ENCODE data around the gene LDHB. TPM values are rescaled to one million over a fixed set of nuclear protein-coding genes. Genes with fewer than 3 reads are reported as not detected.

The LDHB gene
- total RNA-seq (2022; extraction: Qiagen RNA extraction), result 1,524 to 1,708 TPM (median 1,593 TPM) in 5 replicates

DNA sequence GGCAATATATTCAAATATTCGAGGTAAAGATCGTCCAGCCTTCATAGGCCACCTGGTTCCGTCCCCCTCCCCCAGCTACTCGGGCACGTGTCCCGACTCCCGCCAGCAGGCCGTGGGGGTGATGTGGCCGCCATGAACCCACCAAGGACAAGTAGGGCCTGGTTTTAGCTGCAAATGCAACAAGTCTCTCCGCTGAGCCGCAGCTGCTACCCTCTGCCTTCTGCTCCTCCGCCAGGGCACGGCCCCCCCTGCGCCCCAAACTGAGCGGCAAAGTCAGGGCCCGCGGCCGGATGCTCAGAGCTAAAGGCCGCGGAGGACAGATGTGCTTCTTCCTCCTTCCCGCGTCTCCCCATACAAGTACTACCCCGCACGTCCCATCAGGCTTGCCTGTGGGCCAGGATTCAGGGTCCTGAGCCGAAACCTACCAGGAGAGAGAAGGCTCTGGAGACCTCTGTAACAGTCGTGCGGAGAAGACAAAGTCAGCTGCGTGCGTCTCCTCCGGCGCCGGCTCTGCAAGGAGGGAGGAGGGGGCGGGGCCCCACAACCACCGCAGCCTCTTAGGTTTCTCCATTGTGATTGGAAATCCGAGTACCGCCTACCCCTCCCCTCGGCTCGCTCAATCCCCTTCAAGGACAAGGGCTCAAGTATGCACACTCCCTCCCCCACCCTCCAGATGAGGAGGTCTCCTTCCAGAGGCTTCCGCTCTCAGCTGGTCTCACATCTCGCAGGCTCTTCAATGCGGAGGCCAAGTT lies at the start of gene LDHB:
TSS of gene LDHB (minus strand) at position 517 of the 752 bp plus-strand sequence. CDS start 3,171 bp downstream, outside the sequence.

DNA sequence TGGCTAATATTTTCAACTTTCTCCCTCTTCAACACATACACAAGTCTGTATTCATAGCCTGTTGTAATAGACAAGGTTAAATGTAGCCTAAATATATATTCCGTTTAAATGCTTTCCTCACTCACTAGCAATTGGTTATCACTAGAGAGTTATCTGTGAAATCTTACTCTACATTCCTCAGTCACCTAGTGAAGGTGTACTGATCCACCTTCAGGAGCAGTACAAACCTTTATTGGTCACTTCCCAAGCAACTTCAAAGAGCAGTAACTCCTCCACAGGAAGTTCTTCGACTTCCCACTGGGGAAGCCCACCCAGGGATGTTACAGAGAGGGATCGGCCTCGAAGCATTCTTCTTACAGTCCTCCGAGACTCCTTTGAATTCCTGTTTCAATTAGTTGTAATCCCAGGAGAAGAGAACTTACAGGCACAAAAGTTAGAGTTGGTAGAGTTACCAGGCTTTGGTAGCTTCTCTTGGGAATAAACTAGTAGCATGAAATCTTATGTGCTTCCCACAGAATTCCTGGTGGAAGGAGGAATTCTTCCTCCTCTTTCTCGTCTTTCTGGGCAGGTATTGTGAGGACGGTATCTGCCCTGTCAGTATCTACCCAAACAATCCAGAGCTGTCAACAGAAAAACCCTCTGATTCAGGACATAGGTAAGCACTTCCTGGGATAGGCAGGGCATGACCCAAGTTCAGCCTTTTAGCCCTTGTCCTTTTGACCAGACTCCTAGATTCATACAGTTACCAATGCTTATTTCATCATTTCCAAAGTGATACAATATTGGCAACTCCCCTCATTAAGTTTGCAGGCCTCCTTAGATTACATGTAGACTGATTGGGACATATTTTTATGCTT lies 53.2 kb downstream of the LDHB start, which contains the start of gene GYS2:
TSS of gene GYS2 (minus strand) at position 603 of the 857 bp plus-strand sequence. CDS start at position 348, 255 bp downstream.

Other genes starting within 250 kb of the LDHB start
- 6.5 to 7.9 TPM (median 6.9 TPM) in 5 replicates for gene PYROXD1, start 220.2 kb downstream of the LDHB start, total RNA-seq (2022; extraction: Qiagen RNA extraction)
- 47.5 to 70.4 TPM (median 65.8 TPM) in 5 replicates for gene RECQL, start 156.2 kb downstream of the LDHB start, total RNA-seq (2022; extraction: Qiagen RNA extraction)
- 69.7 to 115 TPM (median 96.1 TPM) in 5 replicates for gene GOLT1B, start 156.1 kb downstream of the LDHB start, total RNA-seq (2022; extraction: Qiagen RNA extraction)
- gene SPX, start 131.5 kb downstream of the LDHB start, total RNA-seq (2022; extraction: Qiagen RNA extraction), result 2.8 to 4.0 TPM (median 3.3 TPM) in 5 replicates
- gene GYS2, start 53.0 kb downstream of the LDHB start, total RNA-seq (2022; extraction: Qiagen RNA extraction), result 0.10 TPM in 1 of 5 replicates, not detected in the others
- gene KCNJ8, start 116.9 kb upstream of the LDHB start, total RNA-seq (2022; extraction: Qiagen RNA extraction), result 0.14 to 0.57 TPM (median 0.44 TPM) in 5 replicates

All from A549 treated with Mapracorat at 1 μM for 4 hours (cell line).